IPS DF 19.7 (cell line): ENCODE results near the gene CD22.

ENCODE experiments used
- DNase-seq: peaks from one replicate; pipeline ENCODE4 v3.0.0-alpha.2; 2013; ENCODE audit warnings: low read depth, low spot score

The CD22 gene

DNA sequence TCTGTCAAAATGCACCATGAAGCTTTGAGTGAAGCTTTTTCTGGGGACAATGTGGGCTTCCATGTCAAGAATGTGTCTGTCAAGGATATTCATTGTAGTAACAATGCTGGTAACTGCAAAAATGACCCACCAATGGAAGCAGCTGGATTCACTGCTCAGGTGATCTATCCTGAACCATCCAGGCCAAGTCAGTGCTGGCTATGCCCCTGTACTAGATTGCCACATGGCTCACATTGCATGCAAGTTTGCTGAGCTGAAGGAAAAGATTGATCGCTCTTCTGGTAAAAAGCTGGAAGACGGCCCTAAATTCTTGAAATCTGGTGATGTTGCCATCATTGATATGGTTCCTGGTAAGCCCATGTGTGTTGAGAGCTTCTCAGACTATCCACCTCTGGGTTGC, 54.5 kb downstream of the CD22 start:
- DNase-seq: no peak

- no peak for DNase-seq
Measured at GRCh38 chr19:35388277-35389054, 59.5 kb downstream of the CD22 start.

DNA sequence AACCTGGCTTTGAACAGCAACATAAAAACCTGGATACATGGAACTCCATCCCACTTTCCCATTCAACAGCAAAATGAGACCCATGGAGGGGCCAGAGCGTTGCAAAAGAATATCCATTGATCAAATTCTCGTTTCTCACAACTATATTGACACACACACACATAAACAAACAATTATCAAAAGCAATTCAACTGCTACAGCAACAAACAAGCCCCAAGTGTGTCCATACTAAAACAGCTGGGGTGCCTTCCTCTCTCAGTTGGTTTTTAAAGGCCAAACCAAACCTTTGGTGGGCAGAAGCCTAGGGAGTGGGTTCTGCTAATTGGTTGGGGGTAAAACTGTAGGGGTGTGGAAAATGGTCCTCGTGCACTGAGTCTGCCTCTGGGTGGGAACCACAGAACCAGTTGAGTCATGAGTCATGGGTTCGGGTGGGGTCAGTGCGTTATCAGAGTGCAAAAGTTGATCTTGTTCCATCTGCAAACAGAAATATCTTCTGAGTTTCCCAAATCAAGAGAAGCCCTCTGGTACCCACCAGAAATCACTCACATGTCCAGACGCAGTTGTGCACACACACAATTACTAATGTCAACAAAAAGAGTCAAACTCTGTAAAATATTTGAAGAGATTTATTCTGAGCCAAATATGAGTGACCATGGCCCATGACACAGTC, 60.3 kb downstream of the CD22 start:
- no peak for DNase-seq

GRCh38 chr19:35392742-35393715, 64.0 kb downstream of the CD22 start:
- DNase-seq: no peak

DNA sequence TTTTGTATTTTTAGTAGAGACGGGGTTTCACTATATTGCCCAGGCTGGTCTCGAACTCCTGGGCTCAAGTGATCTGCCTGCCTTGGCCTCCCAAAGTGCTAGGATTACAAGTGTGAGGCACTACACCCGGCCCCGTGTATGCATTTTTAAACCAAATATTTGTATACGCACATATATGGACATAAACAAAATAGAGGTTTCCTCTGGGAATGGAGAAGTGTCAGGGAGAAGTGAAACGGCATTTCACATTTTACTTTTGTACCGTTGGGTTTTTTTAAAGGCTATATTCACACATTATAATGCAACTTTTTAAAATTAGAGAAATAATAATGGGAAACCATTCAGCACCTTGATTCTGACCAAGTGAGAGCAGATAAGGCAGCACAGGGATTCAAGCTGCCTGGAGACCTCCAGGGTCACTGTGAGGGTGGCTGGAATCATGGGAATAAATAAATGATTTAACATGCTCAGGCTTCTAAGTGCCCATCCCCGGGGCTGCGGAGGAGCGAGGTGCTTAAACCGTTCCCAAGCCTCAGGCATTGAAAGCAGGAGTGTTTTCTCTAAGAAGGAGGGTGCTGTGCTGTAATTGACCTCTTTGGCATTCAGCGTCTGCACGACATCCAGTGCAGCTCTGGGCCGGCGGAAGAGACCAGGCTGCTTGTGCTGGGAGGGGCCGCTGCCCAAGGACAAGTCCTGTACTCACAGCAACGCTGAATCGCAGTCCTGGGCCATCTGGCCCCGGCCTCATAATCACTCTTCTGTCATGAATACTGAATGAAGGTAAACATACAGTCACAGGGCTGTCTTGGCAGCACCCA, 66.6 kb downstream of the CD22 start:
- no peak for DNase-seq

DNA sequence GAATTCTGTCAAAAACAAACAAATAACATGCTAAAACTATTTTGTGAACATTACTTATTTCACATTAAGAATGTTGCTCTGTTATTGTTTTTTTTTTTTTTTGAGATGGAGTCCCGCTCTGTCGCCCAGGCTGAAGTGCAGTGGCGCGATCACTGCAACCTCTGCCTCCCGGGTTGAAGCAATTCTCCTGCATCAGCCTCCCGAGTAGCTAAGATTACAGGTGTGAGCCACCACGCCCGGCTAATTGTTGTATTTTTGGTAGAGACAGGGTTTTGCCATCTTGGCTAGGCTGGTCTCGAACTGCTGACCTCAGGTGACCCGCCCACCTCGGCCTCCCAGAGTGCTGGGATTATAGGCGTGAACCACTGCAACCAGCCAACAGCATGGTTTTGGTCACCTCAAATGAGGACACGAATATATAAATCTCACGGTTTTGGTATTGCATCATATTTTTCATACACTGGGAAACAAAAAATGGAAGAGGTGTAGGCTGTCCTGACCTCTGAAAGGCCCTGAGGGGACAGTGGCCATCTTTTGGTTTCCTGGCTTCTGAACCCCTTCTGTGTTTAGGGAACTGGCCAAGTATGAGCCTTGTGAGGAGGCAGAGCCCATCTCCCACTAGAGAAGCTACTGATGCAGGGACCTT, 67.4 kb downstream of the CD22 start:
- DNase-seq: no peak
